Middle frontal gyrus (tissue), 1 donor: ENCODE measurements around the gene ARHGAP9.

Experiments used
- DNase-seq: peaks from one replicate; pipeline ENCODE4 v3.0.0-alpha.2; 2015; ENCODE audit warnings: low spot score; ENCODE audit errors: extremely low spot score

The ARHGAP9 gene

DNA sequence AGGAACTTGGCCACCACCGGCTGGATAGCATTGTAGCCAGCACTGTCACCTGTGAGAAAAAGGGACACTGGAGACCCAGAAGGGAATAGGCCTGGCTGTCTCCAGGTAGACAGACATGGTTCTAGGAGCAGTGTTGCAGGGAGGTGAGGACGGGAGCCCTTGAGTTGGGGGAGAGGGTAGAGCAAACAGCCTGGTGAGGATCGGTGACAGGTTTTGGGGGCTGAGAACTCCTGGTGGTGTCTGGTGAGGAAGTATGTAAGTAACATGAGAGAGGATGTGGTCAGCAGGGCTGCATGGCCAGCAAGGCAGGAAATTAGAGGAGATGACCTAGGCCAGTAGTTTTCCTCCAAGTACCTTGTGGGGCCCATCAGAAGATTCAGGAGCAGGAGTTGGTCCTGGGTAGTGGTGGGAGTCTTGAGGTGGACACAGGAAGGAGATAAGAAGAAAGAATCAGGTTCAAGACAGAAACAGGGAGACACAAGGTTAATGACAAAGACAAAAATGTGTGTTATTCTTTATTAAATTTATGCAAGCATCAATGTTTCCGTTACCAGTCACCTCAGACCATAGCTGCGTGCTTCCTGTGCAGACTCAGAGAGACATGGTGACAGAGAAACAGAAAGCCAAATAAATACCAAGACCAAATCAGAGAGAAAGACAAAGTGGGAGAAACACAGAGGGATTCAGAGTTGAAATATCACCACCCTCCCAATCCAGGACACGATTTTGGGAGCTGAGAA is at the start of gene ARHGAP9:
Gene ARHGAP9, minus strand, starts transcription at position 491 of the 740 bp plus-strand sequence. Its CDS starts 460 bp downstream, at position 31.
- DNase-seq: no peak

- no peak for DNase-seq
Measured at GRCh38 chr12:57528831-57529555, 49.3 kb upstream of the ARHGAP9 start.

GRCh38 chr12:57528176-57528575 is 48.5 kb upstream of the ARHGAP9 start:
- DNase-seq: no peak

DNA sequence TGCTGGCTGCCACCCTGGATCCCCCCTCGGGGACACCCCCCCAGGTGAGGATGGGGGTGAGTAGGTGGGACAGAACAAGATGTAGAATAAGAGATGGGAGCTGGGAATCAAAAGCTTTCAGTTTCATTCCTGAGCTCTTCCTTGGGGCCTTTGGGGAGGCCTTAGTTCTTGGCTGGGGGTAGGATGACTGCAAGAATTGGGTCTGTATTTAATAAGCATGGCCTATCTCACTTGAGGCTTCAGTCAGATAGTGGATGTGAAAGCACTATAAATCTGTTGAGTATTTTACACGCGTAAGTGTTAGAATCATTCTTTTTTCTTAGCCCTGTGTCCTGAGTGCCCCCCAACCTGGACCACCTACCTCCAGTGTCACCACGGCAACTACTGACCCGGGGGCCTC is 47.5 kb upstream of the ARHGAP9 start:
- no peak for DNase-seq

- no peak for DNase-seq
Measured at GRCh38 chr12:57526477-57527126, 46.9 kb upstream of the ARHGAP9 start.

- no peak for DNase-seq
Measured at GRCh38 chr12:57525615-57526383, 46.1 kb upstream of the ARHGAP9 start.

DNA sequence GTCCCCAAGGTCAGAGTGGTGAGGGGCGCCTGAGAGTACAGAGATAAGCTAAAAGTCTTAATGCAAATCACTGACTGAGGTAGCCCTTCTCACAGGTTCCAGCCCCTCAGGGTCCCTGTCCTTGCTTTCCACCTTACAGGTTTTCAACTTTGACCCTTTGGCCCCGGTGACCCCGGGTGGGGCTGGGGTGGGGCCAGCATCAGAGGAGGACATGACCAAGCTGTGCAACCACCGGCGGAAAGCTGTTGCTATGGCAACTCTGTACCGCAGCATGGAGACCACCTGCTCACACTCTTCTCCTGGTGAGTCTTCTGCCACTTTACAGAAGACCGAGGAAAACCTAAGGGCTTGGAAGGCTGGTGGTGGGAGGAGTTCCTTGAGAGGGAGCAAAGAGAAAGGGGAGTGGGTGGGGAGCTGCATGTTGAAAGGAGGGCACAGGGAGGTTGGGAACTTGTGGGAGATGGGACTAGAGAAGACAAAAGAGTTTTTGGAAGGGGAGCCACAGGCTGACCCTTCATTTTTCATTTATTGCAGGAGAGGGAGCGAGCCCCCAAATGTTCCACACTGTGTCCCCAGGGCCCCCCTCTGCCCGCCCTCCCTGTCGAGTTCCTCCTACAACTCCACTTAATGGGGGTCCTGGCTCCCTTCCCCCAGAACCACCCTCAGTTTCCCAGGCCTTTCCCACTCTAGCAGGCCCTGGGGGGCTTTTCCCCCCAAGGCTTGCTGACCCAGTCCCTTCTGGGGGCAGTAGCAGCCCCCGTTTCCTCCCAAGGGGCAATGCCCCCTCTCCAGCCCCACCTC is 45.3 kb upstream of the ARHGAP9 start:
- DNase-seq: no peak

DNA sequence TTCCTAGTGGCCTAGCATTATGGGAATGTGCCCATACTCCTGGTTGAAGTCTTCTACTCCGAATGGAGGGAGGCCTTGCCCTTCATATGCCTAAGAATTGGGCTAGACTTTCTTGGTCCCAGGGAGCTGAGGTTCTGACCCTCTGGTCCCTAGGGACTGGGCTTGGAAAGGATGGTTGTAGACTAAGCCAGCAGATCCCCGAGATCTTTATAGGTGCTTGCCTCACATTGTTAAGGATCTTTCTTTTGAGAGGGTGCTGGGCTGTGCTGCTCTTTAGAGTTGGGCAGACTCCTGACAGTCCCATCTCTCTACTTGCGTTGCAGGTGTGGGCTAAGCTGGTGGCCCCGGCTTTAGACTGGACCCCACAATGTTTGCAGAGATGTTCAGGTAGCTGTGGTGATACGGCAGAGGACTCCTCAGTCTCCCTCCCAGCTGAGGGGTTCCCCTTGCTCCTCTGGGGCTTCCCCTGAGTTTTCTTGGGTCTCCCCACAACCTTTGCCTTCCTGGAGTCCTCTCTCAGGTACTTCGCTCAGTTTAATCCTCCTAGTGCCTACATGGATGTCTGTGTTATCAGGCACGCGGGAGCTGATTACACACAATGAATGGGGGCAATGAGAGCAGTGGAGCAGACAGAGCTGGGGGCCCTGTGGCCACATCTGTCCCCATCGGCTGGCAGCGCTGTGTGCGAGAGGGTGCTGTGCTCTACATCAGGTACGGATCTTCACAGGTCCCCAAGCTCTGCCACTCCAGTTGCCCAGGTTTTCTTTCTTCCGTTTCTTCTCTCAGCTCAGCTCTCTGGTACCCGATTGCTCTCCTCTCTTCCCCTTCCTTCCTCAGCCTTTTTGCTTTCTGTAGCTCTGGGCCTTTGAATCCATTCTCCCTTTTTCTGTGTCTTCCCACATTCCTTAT is 44.3 kb upstream of the ARHGAP9 start:
- DNase-seq: no peak

GRCh38 chr12:57522887-57523705 is 43.4 kb upstream of the ARHGAP9 start:
- DNase-seq: no peak

- peak; percentile 70 for DNase-seq
Measured at GRCh38 chr12:57522011-57522886, 42.6 kb upstream of the ARHGAP9 start, which contains the start of gene MBD6. Gene MBD6, plus strand, starts transcription at chr12:57522824. Its CDS starts 1,480 bp downstream, at chr12:57524304.

GRCh38 chr12:57521525-57522010 is 41.9 kb upstream of the ARHGAP9 start:
- DNase-seq: no peak

DNA sequence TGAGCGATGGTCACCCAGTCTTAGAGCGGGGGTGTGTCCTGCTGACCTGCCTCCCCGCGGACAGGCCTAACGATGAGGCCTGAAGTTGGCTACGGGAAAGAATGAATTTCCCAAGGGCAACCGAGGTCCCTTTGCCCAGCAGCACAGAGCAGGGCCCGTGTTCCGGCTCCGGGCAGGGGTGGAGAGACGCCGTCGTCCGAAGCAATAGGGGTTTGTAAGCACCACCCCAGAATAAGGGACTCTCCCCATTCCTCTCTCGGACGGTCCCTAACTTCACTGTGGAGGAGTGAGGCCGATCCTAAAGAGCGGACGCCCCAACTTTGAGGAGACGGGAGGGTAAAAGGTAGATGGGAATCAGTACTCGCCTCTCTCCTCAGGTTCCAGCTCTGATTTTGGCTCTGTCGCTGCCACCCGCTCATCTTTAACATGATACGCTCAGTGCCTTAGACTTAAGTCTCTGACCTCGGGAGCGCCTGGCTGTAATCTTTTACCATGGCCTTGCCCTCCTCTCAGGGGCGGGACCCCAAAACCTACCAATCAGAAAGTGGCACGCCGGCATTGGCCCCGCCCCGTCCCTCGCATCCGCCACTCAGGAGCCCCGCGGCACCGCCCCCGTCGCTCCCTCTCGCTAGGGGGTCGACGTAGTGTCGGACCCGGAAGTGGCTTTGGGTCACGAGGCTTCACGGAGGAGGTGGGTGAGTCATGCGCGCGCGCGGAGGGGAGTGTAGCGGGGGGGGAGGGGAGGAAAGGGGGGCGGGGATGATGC is 40.6 kb upstream of the ARHGAP9 start, which contains the start of gene DDIT3:
Gene DDIT3, minus strand, starts transcription at position 462 of the 766 bp plus-strand sequence. CDS start 3,108 bp downstream, outside the sequence.
- peak; percentile 97 for DNase-seq

DNA sequence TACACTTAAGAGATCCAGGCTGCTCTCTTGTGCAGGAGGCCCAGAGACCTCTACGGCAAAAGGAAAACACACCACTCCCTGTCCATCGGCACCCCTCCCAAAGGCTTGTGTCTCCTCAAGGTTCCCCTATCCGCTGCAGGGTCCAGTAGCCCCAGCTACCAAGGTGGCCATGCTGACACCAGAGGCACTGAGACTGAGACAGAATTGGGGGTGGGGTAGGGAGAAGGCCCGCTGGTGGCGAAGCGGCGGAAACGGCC is 40.1 kb upstream of the ARHGAP9 start:
- no peak for DNase-seq

- no peak for DNase-seq
Measured at GRCh38 chr12:57518920-57519795, 39.5 kb upstream of the ARHGAP9 start.

GRCh38 chr12:57518176-57518919 is 38.7 kb upstream of the ARHGAP9 start:
- no peak for DNase-seq
